Suppressor macrophage treated with lipopolysaccharide for 4 hours (primary cell): ENCODE data around the gene PLTP.
A peak's percentile ranks its signal among the peaks of the same experiment; 100 is the strongest.
"Not testable (repeated sequence)": the region's sequence is repeated elsewhere in the genome, so short reads cannot be mapped to it uniquely, and the experiment has no call there.

Source experiments
- DNase-seq: peaks from one replicate; pipeline ENCODE4 v3.0.0-alpha.2; 2020

The PLTP gene

DNA sequence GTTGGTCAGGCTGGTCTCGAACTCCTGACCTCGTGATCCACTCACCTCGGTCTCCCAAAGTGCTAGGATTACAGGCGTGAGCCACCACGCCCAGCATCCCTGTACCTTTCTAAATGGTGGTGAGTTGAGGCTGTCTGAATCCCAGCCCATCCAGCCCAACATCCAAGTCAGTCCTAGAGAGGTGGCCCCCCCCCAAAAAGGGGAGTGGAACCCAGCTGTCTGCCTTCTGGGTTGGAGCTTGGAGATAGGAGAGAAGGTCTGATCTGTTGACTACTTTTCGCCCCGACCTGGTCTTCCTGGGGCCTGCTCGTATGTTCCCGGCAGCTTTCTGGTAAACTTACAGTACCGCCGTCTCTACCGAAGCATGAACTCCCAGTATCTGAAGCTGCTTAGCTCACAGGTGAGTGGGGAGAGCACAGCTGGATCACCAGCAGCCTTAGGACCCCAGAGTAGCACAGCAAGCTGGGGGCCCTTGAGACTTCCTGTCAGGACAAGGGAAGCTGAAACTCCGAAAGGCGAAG, 15.3 kb downstream of the PLTP start:
- no peak for DNase-seq

DNA sequence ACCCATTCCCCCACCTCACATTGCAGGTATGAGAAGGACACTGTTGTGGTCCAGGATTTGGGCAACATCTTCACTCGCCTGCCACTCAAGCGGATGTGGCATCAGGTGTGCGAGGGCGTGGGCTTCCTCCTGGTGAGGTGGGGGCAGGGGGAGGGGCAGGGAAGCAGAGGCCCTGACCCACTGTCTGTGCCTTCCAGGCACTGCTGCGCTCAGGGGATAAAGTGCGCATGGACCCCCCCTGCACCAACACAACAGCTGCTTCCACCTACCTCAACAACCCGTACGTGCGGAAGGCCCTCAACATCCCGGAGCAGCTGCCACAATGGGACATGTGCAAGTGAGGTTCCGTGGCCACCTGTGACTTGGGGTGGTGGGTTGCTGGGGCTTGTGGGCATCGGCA, 17.2 kb downstream of the PLTP start:
- no peak for DNase-seq

GRCh38 chr20:45893831-45894230, 18.1 kb downstream of the PLTP start:
- DNase-seq: no peak

- DNase-seq: no peak
Observed at GRCh38 chr20:45892828-45893500, 19.0 kb downstream of the PLTP start.

- peak; percentile 52 for DNase-seq
Observed at GRCh38 chr20:45892049-45892825, 19.7 kb downstream of the PLTP start.

DNA sequence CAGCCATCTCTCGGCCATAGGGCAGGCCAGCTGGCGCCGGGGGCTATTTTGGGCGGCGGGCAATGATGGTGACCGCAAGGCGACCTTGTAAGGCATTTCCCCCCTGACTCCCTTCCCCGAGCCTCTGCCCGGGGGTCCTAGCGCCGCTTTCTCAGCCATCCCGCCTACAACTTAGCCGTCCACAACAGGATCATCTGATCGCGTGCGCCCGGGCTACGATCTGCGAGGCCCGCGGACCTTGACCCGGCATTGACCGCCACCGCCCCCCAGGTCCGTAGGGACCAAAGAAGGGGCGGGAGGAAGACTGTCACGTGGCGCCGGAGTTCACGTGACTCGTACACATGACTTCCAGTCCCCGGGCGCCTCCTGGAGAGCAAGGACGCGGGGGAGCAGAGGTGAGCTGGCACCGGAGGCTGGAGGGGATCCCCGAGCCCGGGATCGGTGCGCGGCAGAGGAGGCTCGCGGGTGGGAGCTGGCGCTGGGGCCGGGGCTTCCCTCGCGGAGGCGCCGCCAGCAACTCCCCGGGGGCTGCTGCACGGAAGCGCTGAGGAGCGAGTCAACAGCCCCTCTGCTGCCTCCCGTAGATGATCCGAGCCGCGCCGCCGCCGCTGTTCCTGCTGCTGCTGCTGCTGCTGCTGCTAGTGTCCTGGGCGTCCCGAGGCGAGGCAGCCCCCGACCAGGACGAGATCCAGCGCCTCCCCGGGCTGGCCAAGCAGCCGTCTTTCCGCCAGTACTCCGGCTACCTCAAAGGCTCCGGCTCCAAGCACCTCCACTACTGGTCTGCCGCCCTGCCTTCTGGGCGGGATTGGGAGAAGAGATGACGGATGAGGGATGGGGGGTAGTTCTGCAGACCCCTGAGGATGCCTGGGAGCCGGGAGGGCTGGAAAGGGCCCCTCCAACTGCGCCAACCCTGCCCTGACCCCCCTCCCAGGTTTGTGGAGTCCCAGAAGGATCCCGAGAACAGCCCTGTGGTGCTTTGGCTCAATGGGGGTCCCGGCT, 20.7 kb downstream of the PLTP start, which contains the start of the genes CTSA and NEURL2:
TSS of gene CTSA (plus strand) at position 351 of the 999 bp plus-strand sequence. CDS start at position 585, 234 bp downstream.
TSS of gene NEURL2 (minus strand) at position 224 of the 999 bp plus-strand sequence. CDS start at position 7, 217 bp downstream.
- peak; percentile 73 for DNase-seq

- peak; percentile 77 for DNase-seq
Observed at GRCh38 chr20:45890077-45890984, 21.6 kb downstream of the PLTP start.

- DNase-seq: no peak
Observed at GRCh38 chr20:45888681-45889080, 23.3 kb downstream of the PLTP start.

- no peak for DNase-seq
Observed at GRCh38 chr20:45887346-45887715, 24.6 kb downstream of the PLTP start, which contains the start of gene SPATA25. SPATA25 (minus strand) TSS chr20:45887622; CDS start chr20:45887590, 32 bp downstream.

DNA sequence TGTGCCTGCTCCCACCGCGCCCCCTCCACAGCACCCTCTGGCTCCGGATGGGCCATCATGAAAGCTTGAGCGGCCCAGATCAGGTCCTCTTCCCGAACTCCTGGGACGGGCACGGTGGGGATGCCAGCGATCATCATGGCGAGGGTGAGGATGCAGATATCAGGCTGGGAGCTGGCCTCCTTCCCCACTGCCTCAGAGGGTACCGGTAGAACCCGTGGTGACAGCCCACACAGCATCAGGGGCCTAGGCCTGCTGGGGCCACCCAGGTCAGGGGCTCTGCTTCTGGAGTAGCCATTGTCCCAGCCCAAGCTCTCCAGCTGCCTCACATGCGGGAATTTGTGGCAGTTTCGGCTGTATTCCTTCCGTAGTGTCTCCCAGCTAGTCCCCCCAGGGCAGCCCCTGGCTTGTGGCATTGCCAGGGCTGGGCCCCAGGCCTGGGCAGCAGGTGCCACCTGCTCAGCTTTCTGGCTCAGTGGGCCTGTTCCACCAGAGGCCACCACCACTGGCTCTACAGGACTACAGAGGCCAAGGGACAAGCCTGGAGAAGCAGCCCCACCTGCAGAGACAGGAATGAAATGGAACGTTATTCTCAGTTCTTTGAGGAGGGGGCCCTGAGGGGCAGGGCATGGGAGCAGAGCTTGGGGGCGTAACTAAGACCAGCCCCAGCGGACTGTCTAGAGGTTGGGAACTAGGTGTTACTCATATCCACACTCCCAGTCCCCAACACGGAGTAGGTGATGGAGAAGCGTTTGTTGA, 25.2 kb downstream of the PLTP start:
- no peak for DNase-seq

DNA sequence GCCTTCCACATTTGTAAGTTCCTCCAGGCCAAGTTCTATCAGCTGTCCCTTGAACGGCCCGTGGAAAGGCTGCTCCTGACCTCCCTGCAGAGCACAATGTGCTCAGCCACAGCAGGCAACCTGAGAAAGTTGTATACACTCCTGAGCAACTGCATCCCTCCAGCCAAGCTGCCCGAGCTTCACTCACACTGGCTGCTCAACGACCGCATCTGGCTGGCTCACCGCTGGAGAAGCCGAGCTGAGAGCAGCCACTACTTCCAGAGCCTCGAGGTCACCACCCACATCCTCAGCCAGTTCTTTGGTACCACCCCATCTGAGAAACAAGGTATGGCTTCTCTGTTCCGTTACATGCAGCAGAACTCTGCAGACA, 28.9 kb downstream of the PLTP start:
- no peak for DNase-seq

DNA sequence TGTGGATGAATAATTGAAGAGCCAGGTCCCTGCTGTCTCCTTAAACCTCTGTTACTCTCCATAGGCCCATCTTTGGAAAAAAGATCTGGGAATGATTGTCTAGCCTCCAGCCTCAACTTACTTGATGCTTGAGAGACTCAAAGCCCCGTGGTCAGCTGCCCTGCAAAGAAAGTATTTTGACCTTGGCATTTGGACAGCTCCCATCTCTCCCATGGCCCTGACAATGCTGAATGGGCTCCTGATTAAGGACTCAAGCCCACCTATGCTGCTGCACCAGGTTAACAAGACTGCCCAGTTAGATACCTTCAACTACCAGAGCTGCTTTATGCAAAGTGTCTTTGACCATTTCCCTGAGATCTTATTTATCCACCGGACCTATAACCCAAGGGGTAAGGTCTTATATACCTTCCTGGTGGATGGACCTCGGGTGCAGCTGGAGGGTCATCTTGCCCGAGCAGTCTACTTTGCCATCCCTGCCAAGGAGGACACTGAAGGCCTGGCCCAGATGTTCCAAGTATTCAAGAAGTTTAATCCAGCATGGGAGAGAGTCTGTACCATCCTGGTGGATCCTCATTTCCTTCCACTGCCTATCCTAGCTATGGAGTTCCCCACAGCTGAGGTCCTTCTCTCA, 29.4 kb downstream of the PLTP start:
- no peak for DNase-seq

DNA sequence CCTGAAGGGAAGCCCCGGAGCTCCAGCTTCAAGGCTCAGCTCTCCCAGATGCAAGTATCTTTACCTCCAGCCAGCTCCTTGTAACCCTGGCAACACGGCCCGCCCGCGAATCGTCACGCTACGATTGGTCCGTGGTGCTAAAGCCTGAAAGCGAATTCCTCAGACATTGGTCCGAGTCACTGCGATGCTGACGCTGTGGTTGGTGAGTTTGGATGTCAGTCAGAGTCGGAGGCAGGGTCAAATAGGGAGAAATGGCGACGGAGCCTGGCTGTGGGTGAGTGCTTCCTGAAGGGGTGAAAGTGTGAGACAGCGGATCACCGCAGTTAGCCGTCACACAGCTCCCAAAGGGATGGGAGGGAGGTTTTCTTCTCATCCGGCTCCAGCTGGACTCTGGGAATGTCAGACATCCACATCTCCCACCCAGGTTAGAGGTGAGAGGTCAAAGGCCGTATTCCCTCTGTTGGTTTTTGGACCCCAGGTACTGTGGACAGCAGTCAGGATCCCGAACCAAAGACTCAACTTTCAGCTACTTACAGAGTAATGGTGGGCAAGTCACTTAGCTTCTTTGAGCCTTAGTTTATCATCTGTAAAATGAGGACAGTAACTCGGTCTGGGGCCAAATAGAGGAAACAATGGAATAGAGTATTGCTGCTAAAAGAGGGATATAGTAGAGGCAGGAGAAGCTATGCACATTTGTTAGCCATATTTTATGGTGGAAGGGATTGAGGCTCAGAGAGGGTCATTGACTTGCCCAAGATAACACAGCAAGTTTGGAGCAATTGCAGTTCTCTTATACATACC, 30.8 kb downstream of the PLTP start, which contains the start of gene ZSWIM1:
TSS of gene ZSWIM1 (plus strand) at position 240 of the 801 bp plus-strand sequence. CDS start 1,366 bp downstream, outside the sequence.
- peak; percentile 99 for DNase-seq

DNA sequence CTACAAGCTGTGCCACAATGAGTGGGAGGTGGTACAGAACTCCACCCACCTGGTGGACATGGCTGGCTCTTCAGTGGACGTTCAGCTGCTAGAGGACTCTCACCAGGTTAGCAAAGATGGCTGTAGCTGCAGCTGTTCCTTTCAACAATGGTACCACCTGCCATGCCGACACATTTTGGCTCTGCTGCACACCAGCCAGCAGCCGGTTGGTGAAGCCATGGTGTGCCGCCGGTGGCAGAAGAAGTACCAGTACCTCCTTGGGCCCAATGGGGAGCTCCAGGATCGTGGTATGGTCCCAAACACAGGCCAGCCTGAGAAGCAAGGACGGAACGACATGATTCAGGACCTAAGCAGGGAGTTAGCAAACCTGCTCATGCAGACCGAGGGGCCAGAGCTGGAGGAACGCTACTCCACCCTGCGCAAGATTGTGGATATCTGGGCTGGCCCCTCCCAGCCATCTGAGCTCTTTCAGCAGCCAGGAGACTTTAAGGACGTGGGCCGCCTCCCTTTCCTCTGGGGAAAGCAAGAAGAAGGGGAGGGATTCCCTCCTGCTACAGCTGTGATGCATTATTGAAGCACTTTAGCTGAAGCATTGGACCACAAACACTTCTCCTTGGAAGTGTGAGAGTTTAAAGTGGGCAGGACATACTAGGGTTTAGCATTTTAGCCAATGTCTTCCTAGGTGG, 33.7 kb downstream of the PLTP start:
- DNase-seq: no peak

GRCh38 chr20:45874576-45874975, 37.4 kb downstream of the PLTP start:
- no peak for DNase-seq

- not testable (repeated sequence) for DNase-seq
Observed at GRCh38 chr20:45874104-45874481, 37.9 kb downstream of the PLTP start.

DNA sequence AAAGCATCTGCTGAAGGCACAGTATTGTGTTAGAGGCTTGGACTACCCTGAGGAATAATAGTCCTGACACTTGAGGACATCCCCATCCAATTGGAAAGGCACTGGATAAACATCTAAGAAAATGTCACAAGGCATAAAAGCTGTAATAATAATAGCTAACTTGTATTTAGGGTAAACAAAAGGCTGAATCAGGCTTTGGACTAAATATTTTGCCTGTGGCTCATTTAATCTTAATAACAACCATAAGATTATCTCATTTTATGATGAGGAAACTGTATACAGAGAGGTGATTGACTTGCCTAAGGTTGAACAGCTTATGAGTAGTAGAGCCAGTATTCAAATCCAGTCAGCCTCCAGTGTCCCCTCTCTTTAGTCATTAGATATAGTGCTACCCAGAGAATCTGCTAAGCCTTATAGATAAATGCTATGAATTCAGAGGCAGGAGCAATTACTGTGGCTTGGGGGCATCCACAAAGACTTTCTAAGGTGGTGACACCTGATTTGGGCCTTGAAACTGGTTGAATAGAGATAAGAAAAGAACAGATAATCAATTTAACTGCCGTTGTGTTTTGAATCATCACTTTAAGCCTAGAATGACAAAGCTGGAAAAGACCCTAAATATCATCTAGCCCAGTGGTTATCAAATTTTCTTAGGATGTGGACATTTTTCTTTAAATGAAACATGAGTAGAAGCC, 38.4 kb downstream of the PLTP start:
- DNase-seq: no peak

GRCh38 chr20:45872626-45873025, 39.3 kb downstream of the PLTP start:
- no peak for DNase-seq
